ENCODE results near the gene IKBKG.

Gene IKBKG

GRCh38 chrX:154507673-154508383, 39.6 kb upstream of the IKBKG start:
- ChIA-PET CTCF (no interaction called here), POLR2A (ENCODE audit: low non-redundant PET) (no interaction called here)
- no peak for DNase-seq (ENCODE audit: low spot score)
- H3K27ac ChIP-seq: no peak overlapping the region
- no peak for TF ChIP-seq CTCF (conservative IDR thresholded peaks at IDR 0.05; ENCODE audit: low read depth)

GRCh38 chrX:154508384-154508745, 39.1 kb upstream of the IKBKG start:
- POLR2A ChIA-PET (ENCODE audit: low non-redundant PET): no interaction called here
- TF ChIP-seq CTCF (conservative IDR thresholded peaks at IDR 0.05; ENCODE audit: low read depth): no peak
- no peak for DNase-seq (ENCODE audit: low spot score)
- CTCF ChIA-PET: no interaction called here
- no peak overlapping the region for H3K27ac ChIP-seq

- no peak for DNase-seq (ENCODE audit: low spot score)
- ChIA-PET CTCF (no interaction called here), POLR2A (ENCODE audit: low non-redundant PET) (no interaction called here)
- no peak overlapping the region for H3K27ac ChIP-seq
- TF ChIP-seq CTCF (conservative IDR thresholded peaks at IDR 0.05; ENCODE audit: low read depth): no peak
These were observed 38.0 kb upstream of the IKBKG start for GRCh38 chrX:154509455-154509854.

- CTCF ChIA-PET: interaction anchor here (0.7 kb wide), 1 partner anchor 36 kb away, joined by 3 read pairs; no protein-coding TSS in a partner anchor
- H3K27ac ChIP-seq: no peak overlapping the region
- DNase-seq (ENCODE audit: low spot score): no peak
- no peak for TF ChIP-seq CTCF (conservative IDR thresholded peaks at IDR 0.05; ENCODE audit: low read depth)
- POLR2A ChIA-PET (ENCODE audit: low non-redundant PET): no interaction called here
These were observed 35.7 kb upstream of the IKBKG start for GRCh38 chrX:154511761-154512160.

- no peak for DNase-seq (ENCODE audit: low spot score)
- H3K27ac ChIP-seq: no peak overlapping the region
- TF ChIP-seq CTCF (conservative IDR thresholded peaks at IDR 0.05; ENCODE audit: low read depth): no peak
- POLR2A ChIA-PET (ENCODE audit: low non-redundant PET): no interaction called here
- CTCF ChIA-PET: interaction anchor here (0.7 kb wide), 1 partner anchor 16 kb away, joined by 3 read pairs; no protein-coding TSS in a partner anchor
These were observed 34.4 kb upstream of the IKBKG start for GRCh38 chrX:154512879-154513553.

GRCh38 chrX:154513716-154514115, 33.7 kb upstream of the IKBKG start:
- no peak overlapping the region for H3K27ac ChIP-seq
- DNase-seq (ENCODE audit: low spot score): no peak
- ChIA-PET POLR2A (ENCODE audit: low non-redundant PET) (no interaction called here), CTCF (interaction anchor here (0.6 to 0.7 kb wide), 2 partner anchors 15 to 934 kb away, joined by 3 read pairs; no protein-coding TSS in a partner anchor)
- TF ChIP-seq CTCF (conservative IDR thresholded peaks at IDR 0.05; ENCODE audit: low read depth): no peak
